ENCODE measurements around the gene IP6K2. TPM values are rescaled to one million over a fixed set of nuclear protein-coding genes. Genes with fewer than 3 reads are reported as not detected.

The IP6K2 gene
- total RNA-seq, 1 donor from 2014 or later = 212 TPM

DNA sequence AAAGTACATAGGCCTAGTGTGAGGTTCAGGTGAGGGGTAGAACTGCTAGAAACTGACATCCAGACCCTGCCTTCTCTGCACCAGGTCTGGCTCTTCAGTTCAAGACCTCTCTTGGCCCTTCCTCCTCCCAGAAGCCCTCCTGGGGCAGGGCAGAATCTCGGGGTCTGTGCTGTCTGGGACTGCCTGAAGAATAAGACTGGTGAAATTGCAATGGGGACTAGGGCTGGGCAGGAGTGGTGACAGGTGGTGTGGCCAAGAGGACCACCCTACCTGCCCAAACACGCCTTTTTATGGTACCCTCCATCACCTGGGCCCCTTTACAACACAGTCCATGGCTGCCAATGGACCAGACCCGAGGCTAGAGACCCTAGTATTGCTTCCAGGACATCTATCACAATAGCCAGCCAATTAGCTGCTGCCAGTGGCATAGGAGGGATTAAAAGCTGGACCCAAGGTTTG lies 29.8 kb downstream of the IP6K2 start:
- no peak for DNase-seq (ENCODE audit: low spot score, unreplicated experiment)
- H3K4me1 Mint-ChIP-seq (ENCODE audit: low read depth) = peaks cover 20% of the 10 kb centered on the region
- H3K27me3 Mint-ChIP-seq = no peaks in the 10 kb centered on the region
- peak overlapping the region; percentile 59 for H3K27ac Mint-ChIP-seq
- H3K36me3 Mint-ChIP-seq (ENCODE audit: insufficient read depth) = peaks cover 24% of the 10 kb centered on the region
- no peak for TF ChIP-seq CTCF (IDR thresholded peaks at IDR 0.05; ENCODE audit: unreplicated experiment)
- H3K4me3 Mint-ChIP-seq (ENCODE audit: low read depth) = no peak overlapping the region
- no peaks in the 10 kb centered on the region for H3K9me3 Mint-ChIP-seq (ENCODE audit: low read depth)

GRCh38 chr3:48686538-48687219 lies 30.3 kb downstream of the IP6K2 start:
- no peak for TF ChIP-seq CTCF (IDR thresholded peaks at IDR 0.05; ENCODE audit: unreplicated experiment)
- peaks cover 21% of the 10 kb centered on the region for H3K36me3 Mint-ChIP-seq (ENCODE audit: insufficient read depth)
- no peaks in the 10 kb centered on the region for H3K27me3 Mint-ChIP-seq
- H3K4me3 Mint-ChIP-seq (ENCODE audit: low read depth) = peak overlapping the region; percentile 83
- peak overlapping the region; percentile 88 for H3K27ac Mint-ChIP-seq
- no peaks in the 10 kb centered on the region for H3K9me3 Mint-ChIP-seq (ENCODE audit: low read depth)
- H3K4me1 Mint-ChIP-seq (ENCODE audit: low read depth) = peaks cover 20% of the 10 kb centered on the region
- no peak for DNase-seq (ENCODE audit: low spot score, unreplicated experiment)

DNA sequence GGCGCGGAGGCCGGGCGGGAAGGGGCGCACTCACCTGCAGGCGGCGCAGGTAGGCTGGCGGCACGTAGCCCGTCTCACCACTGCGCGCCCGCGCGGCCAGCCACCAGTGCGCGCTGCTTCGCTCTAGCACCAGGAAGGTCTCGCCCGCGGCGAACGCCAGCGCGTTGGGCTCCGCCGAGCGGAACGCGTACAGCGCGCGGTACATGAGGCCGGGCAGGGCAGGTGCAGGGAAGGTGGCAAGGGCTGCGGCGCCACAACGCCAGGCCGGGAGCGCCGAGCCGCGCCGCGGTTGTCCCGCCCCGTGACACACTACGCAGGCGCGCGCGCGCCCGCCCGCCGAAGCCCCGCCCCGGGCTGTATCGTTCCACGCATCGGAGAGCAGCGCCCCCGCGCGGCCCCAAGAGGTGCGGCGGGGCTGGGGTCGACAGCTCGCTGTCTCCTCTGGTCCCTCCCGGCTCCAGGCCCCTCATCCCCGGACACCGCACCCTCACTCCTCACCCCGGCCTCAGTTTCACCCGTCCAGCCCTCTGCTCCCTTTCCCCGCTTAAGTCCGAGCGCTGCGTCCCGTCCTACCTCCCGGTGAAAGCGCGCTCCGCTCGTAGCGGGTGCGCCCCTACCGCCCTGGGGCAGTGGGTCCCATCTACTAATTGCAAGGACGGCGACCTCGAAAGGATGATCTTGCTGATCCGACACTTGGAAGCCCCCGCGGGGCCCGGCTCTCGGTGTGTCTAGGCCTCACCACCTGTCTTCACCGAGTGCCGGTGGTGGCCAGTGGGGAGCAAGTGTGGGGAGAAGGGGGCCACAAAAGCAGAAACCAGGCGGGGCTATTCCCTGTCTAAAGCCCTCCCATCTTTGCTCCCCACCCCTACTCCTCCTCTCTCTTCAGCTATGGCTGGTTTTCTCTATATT lies 31.2 kb downstream of the IP6K2 start, which contains the start of gene NCKIPSD:
Gene NCKIPSD (minus strand): TSS at position 313 of the 909 bp plus-strand sequence. CDS start 108 bp downstream, at position 205.
- H3K4me1 Mint-ChIP-seq (ENCODE audit: low read depth) = peaks cover 20% of the 10 kb centered on the region
- no peaks in the 10 kb centered on the region for H3K9me3 Mint-ChIP-seq (ENCODE audit: low read depth)
- H3K36me3 Mint-ChIP-seq (ENCODE audit: insufficient read depth) = peaks cover 17% of the 10 kb centered on the region
- no peaks in the 10 kb centered on the region for H3K27me3 Mint-ChIP-seq
- peak; percentile 77 for TF ChIP-seq CTCF (IDR thresholded peaks at IDR 0.05; ENCODE audit: unreplicated experiment)
- peak within 1 kb of the TSS; percentile 88 for H3K27ac Mint-ChIP-seq
- peak; percentile 84 for DNase-seq (ENCODE audit: low spot score, unreplicated experiment)
- H3K4me3 Mint-ChIP-seq (ENCODE audit: low read depth) = peak within 1 kb of the TSS; percentile 83

- Mint-ChIP-seq H3K36me3 (ENCODE audit: insufficient read depth) (peaks cover 21% of the 10 kb centered on the region), H3K9me3 (ENCODE audit: low read depth) (no peaks in the 10 kb centered on the region), H3K4me3 (ENCODE audit: low read depth) (peak overlapping the region; percentile 83), H3K27me3 (no peaks in the 10 kb centered on the region), H3K4me1 (ENCODE audit: low read depth) (peaks cover 20% of the 10 kb centered on the region), H3K27ac (peak overlapping the region; percentile 67)
- DNase-seq (ENCODE audit: low spot score, unreplicated experiment) = no peak
- no peak for TF ChIP-seq CTCF (IDR thresholded peaks at IDR 0.05; ENCODE audit: unreplicated experiment)
Observed at GRCh38 chr3:48685293-48685602, 31.8 kb downstream of the IP6K2 start.

DNA sequence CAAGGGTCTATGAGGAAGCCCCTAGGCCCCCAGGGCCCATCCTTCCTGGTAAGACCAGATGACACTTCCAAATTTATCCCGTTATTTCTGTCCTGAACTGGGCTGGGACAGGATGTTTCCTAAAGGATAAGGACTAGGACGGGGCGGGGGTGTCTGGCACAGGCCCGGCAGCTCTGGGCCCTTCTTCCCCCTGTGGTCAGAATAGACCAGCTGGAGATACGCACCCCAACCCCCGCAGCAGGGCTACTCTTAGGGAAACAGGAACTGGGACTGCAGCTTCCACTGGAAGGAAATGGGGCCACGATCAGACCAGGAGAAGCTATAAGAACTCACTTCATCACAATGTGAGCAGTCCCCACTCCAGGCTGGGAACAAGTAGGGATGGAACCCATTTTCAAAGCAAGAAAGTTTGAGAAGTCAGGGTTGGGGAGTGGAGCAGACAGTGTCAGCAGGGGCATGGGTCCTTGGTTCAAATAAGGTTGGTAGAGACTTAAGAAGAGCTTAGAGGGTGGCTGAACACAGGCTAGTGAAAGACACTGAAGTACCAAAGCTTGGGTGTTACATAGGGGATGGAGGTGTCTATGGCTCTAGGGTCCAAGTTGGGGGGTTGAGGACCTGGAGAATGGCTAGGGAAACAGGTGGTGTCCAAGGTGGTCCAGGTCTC lies 32.4 kb downstream of the IP6K2 start:
- peak overlapping the region; percentile 83 for H3K4me3 Mint-ChIP-seq (ENCODE audit: low read depth)
- TF ChIP-seq CTCF (IDR thresholded peaks at IDR 0.05; ENCODE audit: unreplicated experiment) = no peak
- peaks cover 20% of the 10 kb centered on the region for H3K4me1 Mint-ChIP-seq (ENCODE audit: low read depth)
- no peaks in the 10 kb centered on the region for H3K9me3 Mint-ChIP-seq (ENCODE audit: low read depth)
- H3K27me3 Mint-ChIP-seq = no peaks in the 10 kb centered on the region
- H3K36me3 Mint-ChIP-seq (ENCODE audit: insufficient read depth) = peaks cover 18% of the 10 kb centered on the region
- DNase-seq (ENCODE audit: low spot score, unreplicated experiment) = no peak
- no peak overlapping the region for H3K27ac Mint-ChIP-seq

Data from progenitor cell of endocrine pancreas (in vitro differentiated cells).